Measurements from ENCODE around the gene DRC3. TPM values are rescaled to one million over a fixed set of nuclear protein-coding genes. Genes with fewer than 3 reads are reported as not detected.

DRC3 gene
- total and polyA plus RNA-seq, 2 donors (not counting 1 experiment from before 2014, with no cell fraction given) = 0.17 TPM; not detected in 1

DNA sequence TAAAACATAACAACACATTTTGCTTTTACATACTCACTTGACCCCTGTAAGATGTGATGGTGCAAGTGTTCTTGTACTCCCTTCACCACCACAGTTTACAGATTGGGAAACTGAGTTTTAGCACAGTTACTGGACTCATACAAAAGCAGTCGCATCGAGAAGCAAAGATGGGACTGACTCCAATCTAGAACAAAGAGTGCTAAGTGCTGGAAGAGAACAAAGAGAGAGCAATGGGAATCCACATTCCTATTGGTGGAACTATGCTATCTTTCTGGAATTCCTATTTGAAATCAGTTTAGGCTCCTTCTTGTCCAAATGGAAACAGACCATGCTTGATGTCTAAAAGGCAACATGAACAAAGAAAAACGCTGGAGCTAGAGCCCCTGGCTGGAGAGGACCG is 9.6 kb upstream of the DRC3 start:
- WGBS (ENCODE audit: insufficient coverage) = 86% methylated on average over 4 of the region's 4 CpGs
- no peak for ATAC-seq (ENCODE audit: low read depth)

DNA sequence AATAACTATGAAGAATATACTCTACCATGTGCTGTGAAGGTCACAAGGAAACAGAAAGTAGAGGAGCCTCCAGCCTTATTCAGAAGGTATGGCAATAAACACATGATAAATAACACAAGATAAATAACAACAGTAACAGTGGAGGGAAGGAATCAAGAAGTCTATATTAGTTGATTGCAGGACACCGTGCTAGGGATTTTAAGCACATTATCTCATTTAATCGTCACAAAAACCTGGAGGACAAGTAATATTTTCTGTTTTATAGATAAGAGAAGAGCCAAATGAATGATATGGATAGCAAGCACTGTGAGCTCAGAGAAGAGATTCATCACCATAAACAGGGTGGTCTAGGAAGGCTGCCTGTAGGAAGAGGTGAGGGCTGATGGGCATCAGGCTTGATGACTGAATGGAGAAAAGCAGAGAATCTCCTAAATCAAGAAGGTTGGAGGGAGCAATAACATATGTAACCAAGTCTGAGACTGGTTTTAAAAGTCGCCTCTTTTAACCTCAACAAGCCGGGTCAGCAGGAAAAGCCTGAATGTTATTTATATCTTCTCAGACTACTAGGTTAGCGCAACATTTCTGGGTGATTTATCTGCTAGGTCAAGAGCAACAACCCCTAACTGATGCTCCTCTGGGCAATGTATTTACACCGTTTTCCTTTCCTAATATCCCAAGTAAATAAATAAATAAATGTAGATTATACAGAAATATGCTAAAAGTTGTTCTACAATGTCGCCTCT is 8.8 kb upstream of the DRC3 start:
- intact Hi-C loops (cut with micrococcal nuclease) = no loop called here
- H3K4me3 ChIP-seq (ENCODE audit: control extremely low read depth in 1 of 5, extremely low read depth in 1 of 5, insufficient read depth in 1 of 5, low read depth in 2 of 5, low read length in 4 of 5) = no peak overlapping the region
- H3K79me2 ChIP-seq (ENCODE audit: control insufficient read depth, insufficient read depth, low read length) = peaks cover 57% of the 10 kb centered on the region
- CTCF ChIA-PET = no interaction called here
- ATAC-seq (ENCODE audit: low read depth) (no peak), DNase-seq (no peak)
- no peaks in the 10 kb centered on the region for H3K9me3 ChIP-seq (ENCODE audit: control extremely low read depth in 1 of 3, control insufficient read depth in 2 of 3, insufficient read depth in 1 of 3, low read length in 2 of 3)
- peaks cover 3% of the 10 kb centered on the region for H4K20me1 ChIP-seq (ENCODE audit: control insufficient read depth, insufficient read depth, low read length, poor library complexity, severe bottlenecking)
- H3K36me3 ChIP-seq (replicated peaks in 1 of 2; ENCODE audit: control extremely low read depth in 1 of 2, control insufficient read depth in 1 of 2, extremely low read depth in 1 of 2, insufficient read depth in 2 of 2, low read length in 1 of 2) = no peaks in the 10 kb centered on the region
- Mint-ChIP-seq H3K9me3 (ENCODE audit: insufficient read depth) (no peaks in the 10 kb centered on the region), H3K27ac (no peak overlapping the region), H3K4me3 (no peak overlapping the region), H3K27me3 (no peaks in the 10 kb centered on the region), H3K4me1 (peaks cover 36% of the 10 kb centered on the region)
- H3K9ac ChIP-seq (ENCODE audit: low read length) = no peak overlapping the region
- H3K27ac ChIP-seq (ENCODE audit: low read length in 2 of 2) = no peak overlapping the region
- peaks cover 10% of the 10 kb centered on the region in 2 donors for H3K4me1 ChIP-seq (ENCODE audit: control insufficient read depth in 2 of 2, insufficient read depth in 2 of 2, low read length in 2 of 2)
- H3K4me2 ChIP-seq (replicated peaks; ENCODE audit: low read depth, low read length, poor library complexity, severe bottlenecking) = no peak overlapping the region
- no peak overlapping the region for H2AFZ ChIP-seq (ENCODE audit: insufficient read depth, low read depth, low read length, poor library complexity, severe bottlenecking)
- POLR2A ChIA-PET = no interaction called here
- TF ChIP-seq EZH2 (IDR thresholded peaks at IDR 0.05; ENCODE audit: borderline replicate concordance, insufficient read depth, low read depth, low read length, poor library complexity, severe bottlenecking) = no peak
- TF ChIP-seq, protein P1, sequence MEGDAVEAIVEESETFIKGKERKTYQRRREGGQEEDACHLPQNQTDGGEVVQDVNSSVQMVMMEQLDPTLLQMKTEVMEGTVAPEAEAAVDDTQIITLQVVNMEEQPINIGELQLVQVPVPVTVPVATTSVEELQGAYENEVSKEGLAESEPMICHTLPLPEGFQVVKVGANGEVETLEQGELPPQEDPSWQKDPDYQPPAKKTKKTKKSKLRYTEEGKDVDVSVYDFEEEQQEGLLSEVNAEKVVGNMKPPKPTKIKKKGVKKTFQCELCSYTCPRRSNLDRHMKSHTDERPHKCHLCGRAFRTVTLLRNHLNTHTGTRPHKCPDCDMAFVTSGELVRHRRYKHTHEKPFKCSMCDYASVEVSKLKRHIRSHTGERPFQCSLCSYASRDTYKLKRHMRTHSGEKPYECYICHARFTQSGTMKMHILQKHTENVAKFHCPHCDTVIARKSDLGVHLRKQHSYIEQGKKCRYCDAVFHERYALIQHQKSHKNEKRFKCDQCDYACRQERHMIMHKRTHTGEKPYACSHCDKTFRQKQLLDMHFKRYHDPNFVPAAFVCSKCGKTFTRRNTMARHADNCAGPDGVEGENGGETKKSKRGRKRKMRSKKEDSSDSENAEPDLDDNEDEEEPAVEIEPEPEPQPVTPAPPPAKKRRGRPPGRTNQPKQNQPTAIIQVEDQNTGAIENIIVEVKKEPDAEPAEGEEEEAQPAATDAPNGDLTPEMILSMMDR (IDR thresholded peaks at IDR 0.05) = no peak
- H3K27me3 ChIP-seq (replicated peaks in 1 of 4; ENCODE audit: control extremely low read depth in 1 of 4, control insufficient read depth in 3 of 4, insufficient read depth in 4 of 4, low read length in 3 of 4) = no peaks in the 10 kb centered on the region
- no CpG with 5 or more reads among the region's 7 CpGs for WGBS (ENCODE audit: insufficient coverage)

More for the DNA sequence above, 9.6 kb upstream of the DRC3 start:
- Histone ChIP-seq H3K79me2 (ENCODE audit: control insufficient read depth, insufficient read depth, low read length) (peaks cover 57% of the 10 kb centered on the region), H3K9ac (ENCODE audit: low read length) (no peak overlapping the region), H3K4me3 (ENCODE audit: control extremely low read depth in 1 of 5, extremely low read depth in 1 of 5, insufficient read depth in 1 of 5, low read depth in 2 of 5, low read length in 4 of 5) (no peak overlapping the region), H2AFZ (ENCODE audit: insufficient read depth, low read depth, low read length, poor library complexity, severe bottlenecking) (no peak overlapping the region), H3K36me3 (replicated peaks in 1 of 2; ENCODE audit: control extremely low read depth in 1 of 2, control insufficient read depth in 1 of 2, extremely low read depth in 1 of 2, insufficient read depth in 2 of 2, low read length in 1 of 2) (no peaks in the 10 kb centered on the region), H3K9me3 (ENCODE audit: control extremely low read depth in 1 of 3, control insufficient read depth in 2 of 3, insufficient read depth in 1 of 3, low read length in 2 of 3) (no peaks in the 10 kb centered on the region), H4K20me1 (ENCODE audit: control insufficient read depth, insufficient read depth, low read length, poor library complexity, severe bottlenecking) (peaks cover 3% of the 10 kb centered on the region), H3K4me1 (ENCODE audit: control insufficient read depth in 2 of 2, insufficient read depth in 2 of 2, low read length in 2 of 2) (peaks cover 18% of the 10 kb centered on the region in 2 donors), H3K27ac (ENCODE audit: low read length in 2 of 2) (no peak overlapping the region), H3K4me2 (replicated peaks; ENCODE audit: low read depth, low read length, poor library complexity, severe bottlenecking) (no peak overlapping the region), H3K27me3 (replicated peaks in 1 of 4; ENCODE audit: control extremely low read depth in 1 of 4, control insufficient read depth in 3 of 4, insufficient read depth in 4 of 4, low read length in 3 of 4) (no peaks in the 10 kb centered on the region)
- intact Hi-C loops (cut with micrococcal nuclease) = no loop called here
- H3K9me3 Mint-ChIP-seq (ENCODE audit: insufficient read depth) = no peaks in the 10 kb centered on the region
- H3K27ac Mint-ChIP-seq = no peak overlapping the region
- TF ChIP-seq, protein P1 (IDR thresholded peaks at IDR 0.05) = no peak
- no peak for TF ChIP-seq EZH2 (IDR thresholded peaks at IDR 0.05; ENCODE audit: borderline replicate concordance, insufficient read depth, low read depth, low read length, poor library complexity, severe bottlenecking)
- H3K4me3 Mint-ChIP-seq = no peak overlapping the region
- POLR2A ChIA-PET = no interaction called here
- H3K27me3 Mint-ChIP-seq = no peaks in the 10 kb centered on the region
- DNase-seq = no peak
- CTCF ChIA-PET = no interaction called here
- H3K4me1 Mint-ChIP-seq = peaks cover 44% of the 10 kb centered on the region

Data from B cell (primary cell).